Pancreas (tissue), 10 donors: Measurements from ENCODE around the gene CPED1. TPM values are rescaled to one million over a fixed set of nuclear protein-coding genes. Genes with fewer than 3 reads are reported as not detected.

Experiments used
- ATAC-seq, 4 donors: fragments of 200-7000 bp; cut with Tn5 transposase; one replicate each; pipeline versions ENCODE4 v1.8.0 to v1.9.1; 2020; ENCODE audit warnings: mild to moderate bottlenecking in 4 of 4, moderate library complexity in 4 of 4
- DNase-seq, 6 donors: peaks; one replicate each; pipeline ENCODE4 v3.0.0-alpha.2; 2020
- FAIRE-seq: peaks from 2 replicates; lab custom pipeline; 2012; peaks lifted over from hg19 to GRCh38; lab: Jason Lieb, UNC
- H3K27ac ChIP-seq, 4 donors: fragments of 200-600 bp; sonication (generic); 1 replicate in 3 of 4; 2 replicates in 1 of 4; pipeline versions ENCODE4 v1.5.0 to v1.8.0; 2020
- H3K27me3 ChIP-seq, 4 donors: fragments of 200-600 bp; one replicate each; pipeline ENCODE4 v1.8.0; 2021
- H3K36me3 ChIP-seq, 3 donors: fragments of 200-600 bp; sonication (generic) in 1 of 3; one replicate each; pipeline versions ENCODE4 v1.5.0 to v1.8.0; 2020 to 2021
- H3K4me1 ChIP-seq, 3 donors: fragments of 200-600 bp; one replicate each; pipeline ENCODE4 v1.8.0; 2021
- H3K4me3 ChIP-seq, 4 donors: fragments of 200-600 bp; sonication (generic) in 2 of 4; one replicate each; pipeline versions ENCODE4 v1.5.0 to v1.8.0; 2020 to 2021
- H3K9me3 ChIP-seq, 4 donors: fragments of 200-600 bp; one replicate each; pipeline ENCODE4 v1.8.0; 2021
- CTCF ChIP-seq, 4 donors: fragments of 200-600 bp; sonication (generic) in 3 of 4; IDR thresholded peaks; one replicate each; pipeline versions ENCODE4 v1.5.0 to v1.8.0; 2021; ENCODE audit warnings: antibody characterized with exemption in 4 of 4
- WGBS, 2 donors: extraction: QIAGEN DNeasy Blood & Tissue Kit; methylation state at CpG; one replicate each; pipeline ENCODE4 v1.1.7; 2013; 5-methylcytosine and 5-hydroxymethylcytosine counted together
- intact Hi-C, 3 donors: fragments of 100-400 bp; cut with DNase I; formaldehyde crosslinking; loops; one replicate each; pipeline versions ENCODE4 v1.11.1 to v1.14.2; 2022
- polyA plus RNA-seq, 2 donors: library from polyadenylated mRNA; stranded (reverse); fragments of 200-250 nt; gene quantifications; one replicate each; pipeline ENCODE4 v1.2.3, GENCODE V29; 2013
- total RNA-seq, 6 donors: library from RNA; stranded (reverse); fragmentation: NEBNext Ultra II Directional in 4 of 6; extraction: Animal tissue kit (Norgen Biotek cat#: 25700) in 4 of 6; gene quantifications; one replicate each; pipeline versions ENCODE4 v1.2.1 to v1.2.4, GENCODE V29; 2021 to 2023
- donor health status: healthy with polysubstance abuse.
- donor health status: DM: no; HTN: no; CAD: no; lungs with moderate emphysema.
- donor health status: DM: no; HTN: no; CAD: no.
- donor health status: control.
- donor health status: control.
- donor health status: Bipolar disorder and iron deficiency.
- donor health status: DM: yes; HTN: yes; CAD: no.
- donor health status: DM: no; HTN: no; CAD: no.
- donor health status: DM: no; HTN: no; CAD: no.
- donor health status: DM: yes; HTN: yes; CAD: no.

The CPED1 gene
- total and polyA plus RNA-seq, 8 donors = 0.57 to 6.1 (median 1.3) TPM

- DNase-seq = no peak
- FAIRE-seq = peak; percentile 83
- Histone ChIP-seq H3K4me1 (no peaks in the 10 kb centered on the region), H3K9me3 (no peaks in the 10 kb centered on the region), H3K36me3 (no peaks in the 10 kb centered on the region), H3K27me3 (no peaks in the 10 kb centered on the region), H3K4me3 (no peak overlapping the region), H3K27ac (no peak overlapping the region)
- WGBS, 2 donors = 25 to 27% methylated on average over 3 of the region's 3 CpGs
- intact Hi-C loops = loop anchor here in 1 of 3 donors (10.0 kb wide), 1 partner anchor 418 kb away; no protein-coding TSS in a partner anchor
- TF ChIP-seq CTCF (IDR thresholded peaks at IDR 0.05) = peak in 2 of 4 donors; percentile 10 to 14
- peak in 1 of 4 donors; percentile 39 for ATAC-seq
Observed at GRCh38 chr7:121126801-121127534, 138.5 kb downstream of the CPED1 start.

- H3K4me1 ChIP-seq = no peaks in the 10 kb centered on the region
- DNase-seq (no peak), FAIRE-seq (no peak), ATAC-seq (no peak)
- no peak overlapping the region for H3K27ac ChIP-seq
- intact Hi-C loops = no loop called here
- H3K36me3 ChIP-seq = no peaks in the 10 kb centered on the region
- H3K27me3 ChIP-seq = no peaks in the 10 kb centered on the region
- TF ChIP-seq CTCF (IDR thresholded peaks at IDR 0.05) = no peak
- WGBS, 2 donors = 0% methylated on average over 1 of the region's 1 CpG
- no peaks in the 10 kb centered on the region for H3K9me3 ChIP-seq
- H3K4me3 ChIP-seq = no peak overlapping the region
Observed at GRCh38 chr7:121132940-121133339, 144.4 kb downstream of the CPED1 start.

- FAIRE-seq (no peak), DNase-seq (no peak)
Observed at GRCh38 chr7:121133444-121133843, 144.9 kb downstream of the CPED1 start.

GRCh38 chr7:121137580-121137979 lies 149.1 kb downstream of the CPED1 start:
- no peak for FAIRE-seq
- no peak for ATAC-seq

More at GRCh38 chr7:121133444-121133843, 144.9 kb downstream of the CPED1 start:
- no peak for TF ChIP-seq CTCF (IDR thresholded peaks at IDR 0.05)
- no peak overlapping the region for H3K4me3 ChIP-seq
- no peaks in the 10 kb centered on the region for H3K36me3 ChIP-seq
- ATAC-seq = no peak
- 85 to 87% methylated on average over 3 of the region's 3 CpGs for WGBS, 2 donors
- H3K9me3 ChIP-seq = no peaks in the 10 kb centered on the region
- H3K4me1 ChIP-seq = no peaks in the 10 kb centered on the region
- H3K27me3 ChIP-seq = no peaks in the 10 kb centered on the region
- H3K27ac ChIP-seq = no peak overlapping the region
- intact Hi-C loops = no loop called here

More at GRCh38 chr7:121137580-121137979, 149.1 kb downstream of the CPED1 start:
- no peaks in the 10 kb centered on the region for H3K27me3 ChIP-seq
- 96 to 97% methylated on average over 2 of the region's 2 CpGs for WGBS, 2 donors
- no peaks in the 10 kb centered on the region for H3K9me3 ChIP-seq
- H3K4me3 ChIP-seq = no peak overlapping the region
- no peak for TF ChIP-seq CTCF (IDR thresholded peaks at IDR 0.05)
- H3K27ac ChIP-seq = no peak overlapping the region
- no peaks in the 10 kb centered on the region for H3K4me1 ChIP-seq
- intact Hi-C loops = no loop called here
- no peak for DNase-seq
- H3K36me3 ChIP-seq = no peaks in the 10 kb centered on the region
